ENCODE measurements around the gene TTLL13.
"Not testable (repeated sequence)": the region's sequence is repeated elsewhere in the genome, so short reads cannot be mapped to it uniquely, and the experiment has no call there.

The TTLL13 gene

DNA sequence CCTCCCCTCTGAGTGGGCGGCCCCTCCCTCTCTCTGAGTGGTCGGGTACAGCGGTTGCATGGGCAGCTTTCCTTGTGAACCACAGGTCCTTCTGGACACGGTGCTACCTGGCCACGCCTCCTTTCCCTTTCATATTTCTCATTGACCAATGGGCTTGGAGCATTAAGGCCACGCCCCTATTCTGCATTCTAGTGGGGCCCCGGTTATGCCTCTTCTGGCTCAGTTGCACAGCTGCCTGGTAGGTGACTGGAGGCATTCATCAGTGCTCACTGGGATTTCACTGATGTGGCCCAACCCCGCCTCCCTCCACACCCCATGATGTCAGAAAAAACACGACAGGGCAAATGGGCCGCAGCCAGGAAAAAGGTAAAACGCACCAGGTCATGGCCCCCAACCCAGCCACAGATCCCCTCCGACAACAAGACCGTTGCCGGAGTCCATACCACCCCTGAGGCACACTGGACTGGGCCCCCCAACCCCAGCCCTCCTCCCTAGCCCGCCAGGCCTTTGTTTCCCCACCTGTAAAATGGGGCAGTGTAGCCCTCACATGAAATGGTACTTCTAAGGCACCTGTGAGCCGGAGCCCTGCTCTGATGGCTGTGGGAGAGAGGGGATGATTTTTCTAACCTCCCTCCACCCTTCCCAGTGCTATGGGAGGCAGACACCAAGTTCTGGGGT is 42.5 kb downstream of the TTLL13 start:
- DNase-seq = no peak

DNA sequence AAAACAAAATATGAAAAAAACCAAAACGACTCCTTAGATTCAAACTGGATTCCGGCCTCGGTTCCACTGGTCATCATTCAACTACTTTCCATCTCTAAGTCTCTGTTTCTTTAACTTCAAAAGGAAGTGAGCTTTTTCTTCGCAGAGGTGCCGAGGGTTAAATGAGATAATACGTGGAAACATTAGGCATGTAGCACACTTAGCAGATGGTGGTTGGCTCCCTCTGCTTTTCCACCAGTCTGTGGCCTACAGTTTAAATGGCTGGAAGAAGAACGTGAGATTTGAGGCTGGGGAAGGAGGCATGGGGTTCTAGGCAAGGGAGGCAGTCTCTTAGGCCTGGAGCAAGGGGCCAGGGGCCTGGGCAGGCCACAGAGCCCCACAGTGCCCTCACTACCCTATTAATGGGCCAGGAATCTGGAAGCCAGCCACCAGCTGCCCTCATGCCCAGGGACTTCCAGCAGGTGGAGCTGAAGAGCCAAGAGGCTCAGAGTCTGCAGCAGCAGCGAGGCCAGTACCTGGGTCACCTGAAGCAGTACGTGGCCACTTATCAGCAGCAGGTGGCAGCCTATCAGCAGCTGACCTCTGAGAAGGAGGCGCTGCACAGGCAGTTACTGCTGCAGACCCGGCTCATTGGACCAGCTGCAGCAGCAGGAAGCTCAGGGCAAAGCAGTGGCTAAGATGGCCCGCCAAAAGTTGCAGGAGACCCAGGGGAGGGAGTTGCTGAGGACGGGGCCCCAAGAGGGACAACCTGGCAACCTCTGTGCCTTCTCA is 43.9 kb downstream of the TTLL13 start:
- DNase-seq = peak; percentile 71

DNA sequence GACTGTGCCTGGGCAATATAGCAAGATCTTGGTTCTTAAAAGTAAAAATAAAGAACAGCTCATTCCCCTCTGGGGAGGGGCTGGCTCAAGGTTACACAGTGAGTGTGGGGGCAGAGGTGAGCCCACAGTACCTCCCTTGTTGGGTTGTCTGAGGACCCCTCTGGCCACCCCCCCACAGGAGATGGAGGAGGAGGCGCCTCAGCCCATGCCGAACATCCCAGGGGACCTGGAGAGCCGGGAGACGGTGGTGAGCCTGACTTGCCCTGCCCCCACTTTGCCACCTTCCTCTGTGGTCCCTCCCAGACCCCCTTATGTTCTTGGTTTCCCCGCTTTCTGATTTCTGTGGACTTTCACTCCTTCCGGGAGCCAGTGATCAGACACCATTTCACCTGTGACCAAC is 44.8 kb downstream of the TTLL13 start:
- no peak for DNase-seq

DNA sequence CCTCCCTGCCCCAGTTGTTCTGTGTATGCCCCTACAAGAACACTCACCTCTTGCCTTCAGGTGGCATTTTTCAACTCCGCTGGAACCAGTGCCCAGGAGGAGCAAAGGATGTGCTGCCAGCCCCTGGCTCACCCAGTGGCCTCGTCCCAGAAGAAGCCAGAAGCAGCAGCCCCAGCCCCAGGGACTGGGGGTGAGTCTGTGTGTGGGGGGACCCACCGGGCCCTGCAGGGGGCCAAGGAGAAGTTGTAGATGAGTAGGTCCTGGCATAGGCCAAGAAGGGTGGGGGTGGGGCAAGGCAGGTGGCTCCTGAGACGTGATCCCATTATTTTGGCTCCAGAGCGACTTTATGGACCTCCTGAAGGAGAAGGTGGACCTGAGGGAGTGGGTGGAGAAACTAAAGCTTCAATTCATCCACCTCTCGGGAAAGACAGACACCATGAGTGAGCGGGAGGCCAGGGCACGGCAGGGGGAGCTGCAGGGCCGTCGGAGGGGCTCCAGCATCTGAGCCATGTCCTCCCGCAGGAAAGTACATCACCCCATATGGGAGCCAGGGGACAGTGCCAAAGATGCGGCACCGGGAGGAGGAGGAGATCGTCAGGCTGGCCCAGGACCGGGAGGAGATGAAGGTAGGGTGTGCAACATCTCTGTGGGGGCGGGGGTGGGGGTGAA is 45.4 kb downstream of the TTLL13 start:
- no peak for DNase-seq

DNA sequence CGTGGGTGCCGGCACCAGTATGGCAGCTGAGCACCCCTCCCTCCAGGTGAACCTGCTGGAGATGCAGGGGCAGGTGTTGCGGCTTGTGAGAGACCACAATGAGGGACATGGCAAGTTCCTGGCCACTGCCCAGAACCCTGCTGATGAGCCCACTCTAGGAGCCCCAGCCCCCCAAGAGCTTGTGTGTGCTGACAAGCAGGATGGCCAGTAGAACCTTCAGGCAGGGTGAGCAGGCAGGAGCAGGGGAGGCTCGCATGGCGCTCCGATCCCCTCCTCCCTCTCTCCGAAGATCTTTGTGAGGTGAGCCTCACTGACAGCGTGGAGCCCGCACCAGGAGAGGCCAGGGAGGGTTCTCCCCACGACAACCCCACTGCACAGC is 45.9 kb downstream of the TTLL13 start:
- no peak for DNase-seq

DNA sequence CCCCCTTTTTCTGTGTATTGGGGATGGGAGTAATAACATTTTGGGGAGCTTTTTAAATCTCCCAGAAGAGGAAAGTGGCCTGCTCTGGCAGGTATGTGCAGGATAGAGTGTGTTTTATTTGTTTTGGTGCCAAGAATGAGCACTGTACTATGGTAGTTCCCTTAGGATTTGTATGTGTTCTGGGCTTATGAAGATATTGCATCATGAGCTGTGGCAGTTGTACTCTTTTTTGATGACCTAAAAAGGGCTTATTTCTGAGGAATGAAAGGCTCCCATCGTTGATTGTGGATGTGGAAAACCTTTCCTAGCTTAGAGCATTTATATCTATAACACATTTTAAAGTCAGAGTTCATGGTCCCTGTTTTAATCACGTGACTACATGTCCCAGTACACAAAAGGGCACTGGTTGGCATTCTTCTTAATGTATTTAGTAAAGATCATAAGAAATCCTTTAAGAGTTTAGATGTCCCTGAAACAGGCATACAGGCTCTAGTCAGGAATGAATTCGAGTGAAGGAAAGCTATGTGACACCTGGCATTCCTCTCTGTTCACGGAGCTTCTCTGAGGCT is 47.0 kb downstream of the TTLL13 start:
- not testable (repeated sequence) for DNase-seq

DNA sequence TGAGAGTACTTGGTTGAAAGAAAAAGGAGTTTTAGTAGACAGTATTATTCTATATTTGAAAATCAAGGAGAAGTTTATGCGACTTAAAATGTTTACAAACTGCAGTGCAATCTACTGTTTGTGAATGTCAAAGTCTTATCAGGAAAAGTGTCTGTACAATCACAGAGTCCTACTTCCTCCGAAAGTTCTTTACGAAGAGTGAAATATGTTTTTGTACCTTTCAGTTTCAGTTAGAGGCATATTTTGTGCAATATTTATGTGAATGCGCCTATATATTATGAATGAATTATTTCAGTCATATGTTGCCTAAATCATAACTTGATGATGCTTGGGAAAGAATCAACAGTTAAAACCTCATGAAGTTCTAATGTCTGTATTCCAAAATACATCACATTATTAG is 47.7 kb downstream of the TTLL13 start:
- DNase-seq = no peak

DNA sequence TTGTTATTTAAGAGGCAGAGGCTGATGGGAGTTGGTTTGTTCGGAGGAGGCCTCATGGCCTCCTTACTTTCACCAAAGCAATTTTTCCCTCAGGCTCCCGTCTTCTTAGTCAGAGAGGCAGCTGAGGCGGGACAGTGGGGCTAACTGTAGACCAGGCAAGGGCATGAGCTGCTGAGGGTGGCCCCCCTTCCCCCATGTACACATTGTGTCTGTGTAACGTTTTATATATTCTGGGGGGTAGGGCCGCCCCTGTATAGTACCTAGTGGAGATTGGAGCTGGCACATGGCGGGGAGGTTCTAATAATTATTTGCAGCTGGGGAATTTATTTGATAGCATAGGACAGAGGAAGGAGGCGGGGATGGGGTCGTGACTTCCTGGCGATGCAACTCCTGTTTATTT is 51.2 kb downstream of the TTLL13 start:
- DNase-seq = no peak

DNA sequence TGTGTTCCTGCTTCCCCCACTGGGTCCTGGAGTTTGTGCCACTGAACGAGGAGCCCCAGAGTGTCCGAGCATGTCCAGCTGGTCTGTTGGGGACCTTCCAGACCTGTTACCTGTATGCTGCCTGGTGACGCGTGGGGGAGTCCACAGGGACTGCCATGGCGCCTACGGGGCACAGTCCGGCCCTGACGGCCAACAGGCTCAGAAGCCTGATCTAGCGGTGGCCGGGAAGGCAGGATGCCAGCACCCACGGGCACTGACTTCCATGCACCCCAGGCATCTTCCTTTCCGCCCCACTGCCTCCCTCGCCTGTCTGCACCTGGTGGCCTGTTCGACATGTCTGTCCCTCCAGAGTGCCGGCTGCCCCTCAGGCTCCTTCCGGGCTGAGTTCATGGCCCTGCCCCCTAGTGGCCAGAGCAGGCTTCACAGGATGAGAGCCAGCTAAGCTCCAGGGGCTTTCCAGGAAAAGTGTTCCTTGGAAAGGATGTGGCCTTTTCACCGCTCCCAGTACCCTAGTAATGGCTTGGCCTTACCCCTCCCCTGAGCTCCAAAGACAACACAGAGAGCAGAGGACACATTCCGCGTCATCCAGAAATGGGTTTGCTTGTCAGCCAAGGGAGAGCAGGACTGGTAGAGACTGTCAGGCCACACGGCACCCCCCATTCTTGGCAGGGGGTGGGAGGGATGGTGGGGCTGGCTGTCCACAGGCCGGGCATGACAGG is 51.8 kb downstream of the TTLL13 start:
- no peak for DNase-seq

DNA sequence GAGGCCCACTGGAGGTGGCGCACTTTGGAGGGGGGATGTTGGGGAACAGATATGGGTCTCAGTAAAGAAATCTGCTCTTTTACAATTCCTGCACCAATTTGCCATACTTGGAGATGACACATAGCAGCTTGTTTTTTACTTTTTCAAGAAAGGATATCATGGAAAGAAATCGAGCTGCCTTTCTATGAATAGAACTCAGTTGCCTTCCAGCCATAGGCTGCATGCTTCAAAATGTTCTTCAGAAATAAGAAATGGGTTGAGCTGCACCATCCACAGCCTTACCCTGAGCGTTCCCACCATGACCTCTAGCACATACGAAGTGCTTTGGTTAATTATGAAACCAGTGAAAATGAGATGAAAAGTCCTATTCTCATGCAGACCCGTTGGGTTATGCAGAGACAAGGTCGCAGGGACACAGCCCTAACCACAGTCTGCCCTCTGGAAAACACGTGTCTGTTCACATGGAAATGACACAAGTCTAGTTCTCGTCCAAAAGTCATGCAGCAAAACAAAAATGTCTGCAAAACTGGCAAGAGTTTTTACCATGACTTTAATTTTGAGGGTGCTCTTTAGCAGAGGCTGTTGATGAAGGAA is 52.4 kb downstream of the TTLL13 start:
- DNase-seq = no peak

DNA sequence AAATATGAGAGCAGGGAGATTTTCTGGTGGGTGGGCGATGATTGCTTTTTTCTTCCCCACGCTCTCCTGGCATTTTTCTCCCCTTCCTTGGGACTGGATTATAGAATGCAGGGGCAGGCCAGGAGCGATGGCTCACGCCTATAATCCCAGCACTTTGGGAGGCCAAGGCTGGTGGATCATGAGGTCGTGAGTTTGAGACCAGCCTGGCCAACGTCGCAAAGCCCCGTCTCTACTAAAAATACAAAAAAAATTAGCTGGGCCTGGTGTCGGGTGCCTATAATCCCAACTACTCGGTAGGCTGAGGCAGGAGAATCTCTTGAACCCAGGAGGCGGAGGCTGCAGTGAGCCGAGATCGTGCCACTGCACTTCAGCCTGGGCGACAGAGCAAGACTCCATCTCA is 56.0 kb downstream of the TTLL13 start:
- DNase-seq = not testable (repeated sequence)

DNA sequence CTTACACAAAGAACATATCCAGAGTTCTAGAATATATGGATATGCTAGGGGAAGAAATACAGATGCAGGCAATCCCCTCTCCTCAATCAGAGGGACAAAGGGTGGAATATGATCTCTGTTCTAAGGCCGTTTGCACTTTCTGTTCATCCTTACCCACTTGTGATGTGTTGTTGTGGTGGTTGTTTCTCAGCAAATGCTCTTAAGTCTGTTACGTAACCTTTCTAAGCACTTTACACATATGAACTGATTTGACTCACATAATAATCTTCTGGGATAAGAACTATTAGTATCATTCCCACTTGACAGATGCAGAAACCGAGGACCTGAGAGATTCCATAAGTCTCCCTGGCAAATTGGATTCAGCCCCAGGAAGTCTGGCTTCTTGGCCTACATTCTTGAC is 56.6 kb downstream of the TTLL13 start:
- no peak for DNase-seq

DNA sequence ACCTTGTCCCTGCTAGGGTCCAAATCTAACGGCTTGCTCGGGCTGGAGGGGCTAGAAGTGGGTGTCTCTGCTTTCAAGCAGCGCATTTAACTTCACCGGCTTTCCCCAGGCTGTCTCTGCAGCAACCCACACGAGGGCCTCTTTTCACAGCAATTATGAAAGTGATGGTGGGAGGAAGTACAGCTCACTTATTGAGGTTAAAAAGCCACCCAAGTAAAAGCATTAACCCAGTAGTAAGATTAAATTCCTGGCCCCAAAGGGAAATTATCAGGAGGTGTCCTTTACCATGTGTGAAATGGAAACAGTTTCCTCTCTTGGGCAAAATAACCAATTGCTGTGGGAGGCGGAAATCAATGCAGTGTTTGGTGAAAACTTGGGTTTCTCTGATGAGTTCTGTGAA is 57.2 kb downstream of the TTLL13 start:
- no peak for DNase-seq

DNA sequence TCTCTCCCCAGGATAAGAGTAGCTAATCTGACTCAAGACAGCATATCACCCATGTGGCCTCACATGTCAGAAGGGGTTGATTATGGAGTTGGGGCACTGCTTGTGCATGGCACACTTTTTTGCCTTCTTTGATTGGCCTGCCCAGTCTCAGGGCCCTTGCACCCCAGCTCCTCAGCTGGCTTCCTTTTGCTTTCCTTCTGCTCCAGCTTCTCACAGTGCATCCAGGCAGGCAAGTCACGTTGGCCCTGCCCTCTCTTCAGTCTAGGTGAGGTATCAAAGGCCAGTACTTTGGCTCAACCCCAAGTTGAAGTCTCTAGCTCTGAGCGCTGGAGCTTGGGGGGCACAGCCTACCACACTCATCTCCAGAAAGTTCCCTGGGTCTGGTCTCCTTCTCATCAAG is 58.3 kb downstream of the TTLL13 start:
- DNase-seq = no peak

DNA sequence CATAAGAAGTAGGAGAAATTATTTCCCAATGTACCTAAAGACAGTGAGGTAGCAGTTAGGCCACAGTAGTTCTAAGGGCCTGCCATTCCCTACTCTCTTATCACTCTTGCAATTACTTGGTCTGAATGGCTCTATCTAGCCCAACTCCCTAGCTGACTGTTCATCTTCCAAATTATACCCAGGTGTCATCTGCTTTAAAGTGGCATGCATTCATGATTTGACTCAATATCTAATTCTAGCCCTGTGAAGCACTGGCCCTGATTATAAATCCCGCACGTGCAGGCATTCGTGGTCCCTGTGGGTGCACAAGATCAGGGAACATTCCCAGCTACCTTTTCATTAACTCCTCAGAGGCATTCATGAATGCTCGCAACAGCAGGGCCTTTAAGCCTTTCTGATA is 59.7 kb downstream of the TTLL13 start:
- DNase-seq = no peak
